Globus pallidus (tissue), 1 donor: ENCODE results near the gene IL19.
"Not testable (repeated sequence)": the region's sequence is repeated elsewhere in the genome, so short reads cannot be mapped to it uniquely, and the experiment has no call there.

Source experiments
- DNase-seq: peaks from one replicate; pipeline ENCODE4 v3.0.0-alpha.2; 2015; ENCODE audit warnings: low spot score

IL19 gene

GRCh38 chr1:206833801-206834200, 63.2 kb downstream of the IL19 start:
- no peak for DNase-seq

GRCh38 chr1:206834217-206834616, 63.6 kb downstream of the IL19 start:
- no peak for DNase-seq

GRCh38 chr1:206834711-206835110, 64.1 kb downstream of the IL19 start:
- DNase-seq: no peak

GRCh38 chr1:206835186-206835585, 64.6 kb downstream of the IL19 start:
- DNase-seq: no peak

GRCh38 chr1:206836111-206836510, 65.5 kb downstream of the IL19 start:
- DNase-seq: no peak

GRCh38 chr1:206839006-206839560, 68.5 kb downstream of the IL19 start:
- no peak for DNase-seq

- no peak for DNase-seq
Measured at GRCh38 chr1:206839857-206840256, 69.3 kb downstream of the IL19 start.

GRCh38 chr1:206841609-206842323, 71.2 kb downstream of the IL19 start:
- no peak for DNase-seq

- no peak for DNase-seq
Measured at GRCh38 chr1:206842854-206843253, 72.3 kb downstream of the IL19 start.

- no peak for DNase-seq
Measured at GRCh38 chr1:206843626-206844025, 73.1 kb downstream of the IL19 start.

- no peak for DNase-seq
Measured at GRCh38 chr1:206846487-206846886, 75.9 kb downstream of the IL19 start.

GRCh38 chr1:206847337-206847834, 76.8 kb downstream of the IL19 start:
- no peak for DNase-seq

GRCh38 chr1:206847946-206848345, 77.4 kb downstream of the IL19 start:
- DNase-seq: no peak

- no peak for DNase-seq
Measured at GRCh38 chr1:206850401-206850800, 79.8 kb downstream of the IL19 start.

- DNase-seq: no peak
Measured at GRCh38 chr1:206851341-206852010, 80.9 kb downstream of the IL19 start.

GRCh38 chr1:206852662-206853061, 82.1 kb downstream of the IL19 start:
- DNase-seq: not testable (repeated sequence)

- DNase-seq: not testable (repeated sequence)
Measured at GRCh38 chr1:206853696-206854095, 83.1 kb downstream of the IL19 start.

GRCh38 chr1:206854401-206855129, 84.0 kb downstream of the IL19 start:
- no peak for DNase-seq

GRCh38 chr1:206855859-206856258, 85.3 kb downstream of the IL19 start:
- no peak for DNase-seq

GRCh38 chr1:206856674-206857464, 86.3 kb downstream of the IL19 start:
- DNase-seq: no peak

GRCh38 chr1:206859082-206859521, 88.5 kb downstream of the IL19 start:
- DNase-seq: peak; percentile 24

GRCh38 chr1:206860165-206860564, 89.6 kb downstream of the IL19 start:
- DNase-seq: no peak
